ENCODE data around the gene ANKZF1.

The ANKZF1 gene

GRCh38 chr2:219261024-219261855, 31.6 kb downstream of the ANKZF1 start:
- DNase-seq = no peak

- DNase-seq = no peak
Observed at GRCh38 chr2:219266232-219266631, 36.6 kb downstream of the ANKZF1 start.

- DNase-seq = no peak
Observed at GRCh38 chr2:219266886-219267285, 37.3 kb downstream of the ANKZF1 start.

- DNase-seq = no peak
Observed at GRCh38 chr2:219268294-219268693, 38.7 kb downstream of the ANKZF1 start.

- DNase-seq = no peak
Observed at GRCh38 chr2:219269362-219270054, 39.9 kb downstream of the ANKZF1 start.

GRCh38 chr2:219270055-219270372, 40.4 kb downstream of the ANKZF1 start:
- no peak for DNase-seq

GRCh38 chr2:219271021-219271420, 41.4 kb downstream of the ANKZF1 start:
- DNase-seq = no peak

- DNase-seq = no peak
Observed at GRCh38 chr2:219272356-219272755, 42.8 kb downstream of the ANKZF1 start.

GRCh38 chr2:219272995-219273394, 43.4 kb downstream of the ANKZF1 start:
- DNase-seq = no peak

- DNase-seq = no peak
Observed at GRCh38 chr2:219273937-219274336, 44.3 kb downstream of the ANKZF1 start.

- DNase-seq = no peak
Observed at GRCh38 chr2:219274361-219274921, 44.8 kb downstream of the ANKZF1 start.

GRCh38 chr2:219277703-219278654, 48.4 kb downstream of the ANKZF1 start:
- DNase-seq = peak; percentile 69

- no peak for DNase-seq
Observed at GRCh38 chr2:219278655-219279150, 49.1 kb downstream of the ANKZF1 start.

- peak; percentile 98 for DNase-seq
Observed at GRCh38 chr2:219279151-219279915, 49.7 kb downstream of the ANKZF1 start, which contains the start of gene DNAJB2. Gene DNAJB2, plus strand, starts transcription at chr2:219279366. Its CDS starts 468 bp downstream, at chr2:219279834.

GRCh38 chr2:219279916-219280516, 50.4 kb downstream of the ANKZF1 start:
- DNase-seq = no peak

GRCh38 chr2:219280651-219281050, 51.0 kb downstream of the ANKZF1 start:
- no peak for DNase-seq

- no peak for DNase-seq
Observed at GRCh38 chr2:219281588-219281987, 52.0 kb downstream of the ANKZF1 start.

- DNase-seq = no peak
Observed at GRCh38 chr2:219282375-219282774, 52.8 kb downstream of the ANKZF1 start.

GRCh38 chr2:219282943-219283581, 53.5 kb downstream of the ANKZF1 start:
- DNase-seq = no peak

GRCh38 chr2:219284501-219285372, 55.1 kb downstream of the ANKZF1 start:
- no peak for DNase-seq
